Fibroblast of peridontal ligament (primary cell): ENCODE measurements around the gene MGAT1.
"Not testable (repeated sequence)": the region's sequence is repeated elsewhere in the genome, so short reads cannot be mapped to it uniquely, and the experiment has no call there.

ENCODE experiments used
- DNase-seq: peaks from one replicate; pipeline ENCODE4 v3.0.0-alpha.2; 2010; ENCODE audit errors: extremely low read depth

Gene MGAT1

GRCh38 chr5:180786531-180787398 lies 15.8 kb downstream of the MGAT1 start:
- no peak for DNase-seq

- peak; percentile 74 for DNase-seq
These were observed 16.8 kb downstream of the MGAT1 start for GRCh38 chr5:180785794-180786221.

GRCh38 chr5:180785121-180785781 lies 17.4 kb downstream of the MGAT1 start:
- peak; percentile 75 for DNase-seq

DNA sequence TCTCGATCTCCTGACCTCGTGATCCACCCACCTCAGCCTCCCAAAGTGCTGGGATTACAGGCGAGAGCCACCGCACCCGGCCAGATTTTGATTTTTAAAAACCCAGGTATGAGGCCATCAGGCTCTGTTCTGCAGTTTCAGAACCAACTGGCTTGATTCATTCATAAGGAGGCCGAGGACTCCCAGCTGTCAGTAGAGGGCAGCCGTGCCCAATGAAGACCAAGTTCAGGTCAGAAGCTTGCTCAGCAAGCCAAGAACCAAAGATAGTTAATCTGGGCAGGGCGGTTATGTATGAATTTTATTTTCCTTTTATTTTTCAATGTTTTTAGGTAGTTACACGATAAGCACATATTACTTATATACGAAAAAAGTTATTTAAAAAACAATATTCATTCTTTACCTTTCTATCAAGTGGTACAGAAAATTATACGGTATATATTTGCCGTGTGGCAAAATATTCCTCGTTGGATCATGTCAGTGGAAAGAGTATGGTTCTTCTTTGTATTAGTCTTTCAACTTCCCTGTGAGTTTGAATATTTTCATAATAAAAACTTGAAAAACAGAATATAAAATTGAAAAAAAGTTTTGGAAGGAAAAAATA lies 18.0 kb downstream of the MGAT1 start:
- DNase-seq, result peak; percentile 90

GRCh38 chr5:180783340-180784052 lies 19.1 kb downstream of the MGAT1 start:
- DNase-seq, result no peak

GRCh38 chr5:180782748-180783147 lies 19.9 kb downstream of the MGAT1 start:
- no peak for DNase-seq

- not testable (repeated sequence) for DNase-seq
These were observed 20.7 kb downstream of the MGAT1 start for GRCh38 chr5:180781900-180782326.

GRCh38 chr5:180779985-180780610 lies 22.5 kb downstream of the MGAT1 start:
- no peak for DNase-seq

GRCh38 chr5:180777475-180777874 lies 25.1 kb downstream of the MGAT1 start:
- DNase-seq, result no peak

GRCh38 chr5:180776376-180776775 lies 26.2 kb downstream of the MGAT1 start:
- no peak for DNase-seq

- DNase-seq, result no peak
These were observed 27.0 kb downstream of the MGAT1 start for GRCh38 chr5:180775624-180776023.

DNA sequence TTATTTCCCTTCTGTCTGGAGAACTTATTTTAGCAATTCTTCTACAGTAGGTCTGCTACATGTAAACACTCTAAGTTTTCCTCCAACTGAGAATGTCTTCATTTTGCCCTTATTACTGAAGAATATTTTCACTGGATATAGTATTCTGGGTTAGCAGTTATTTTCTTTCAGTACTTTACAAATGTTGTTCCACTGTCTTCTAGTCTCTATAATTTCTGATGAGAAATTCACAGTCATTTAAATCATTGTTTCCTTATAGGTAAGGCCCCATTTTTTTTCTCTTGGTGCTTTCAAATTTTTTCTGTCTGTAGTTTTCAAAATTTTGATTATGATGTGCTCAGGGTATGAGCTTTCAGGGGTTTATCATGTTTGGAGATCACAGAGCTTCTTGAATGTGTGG lies 30.8 kb downstream of the MGAT1 start:
- no peak for DNase-seq

- DNase-seq, result no peak
These were observed 32.8 kb downstream of the MGAT1 start for GRCh38 chr5:180769821-180770220.

DNA sequence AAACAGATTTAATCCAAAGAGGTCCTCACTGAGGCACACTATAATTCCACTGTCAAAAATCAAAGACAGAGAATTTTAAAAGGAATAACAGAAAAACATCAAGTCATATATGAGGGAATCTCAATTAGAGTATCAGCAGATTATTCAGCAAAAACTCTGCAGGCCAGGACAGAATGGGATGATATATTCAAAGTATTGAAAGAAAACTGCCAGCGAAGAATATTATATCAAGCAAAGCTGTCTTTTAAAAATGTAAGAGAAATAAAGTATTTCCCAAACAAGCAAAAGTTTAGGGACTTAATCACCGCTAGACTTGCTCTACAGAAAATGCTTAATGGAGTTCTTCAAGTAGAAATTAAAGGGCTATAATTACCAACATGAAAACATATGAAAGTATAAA lies 47.0 kb downstream of the MGAT1 start:
- no peak for DNase-seq

DNA sequence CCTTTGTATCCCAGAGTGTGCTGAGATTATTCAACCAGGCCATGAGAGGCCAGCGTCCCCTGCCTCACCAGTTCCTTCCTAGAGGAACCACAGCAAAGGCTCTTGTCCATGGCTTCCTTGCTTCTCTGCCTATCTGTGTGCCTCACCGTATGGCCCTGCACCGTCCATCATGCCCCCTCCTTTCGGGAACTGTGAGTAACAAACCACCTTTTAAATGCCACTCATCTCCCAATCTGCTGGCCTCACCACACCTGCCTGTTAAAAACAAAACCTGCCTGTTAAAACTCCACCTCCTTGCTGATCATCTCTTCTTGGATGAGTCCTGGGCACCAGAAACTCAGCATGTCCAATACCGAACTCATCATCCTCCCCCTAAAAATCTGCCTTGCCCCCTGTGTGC lies 58.4 kb downstream of the MGAT1 start:
- no peak for DNase-seq

DNA sequence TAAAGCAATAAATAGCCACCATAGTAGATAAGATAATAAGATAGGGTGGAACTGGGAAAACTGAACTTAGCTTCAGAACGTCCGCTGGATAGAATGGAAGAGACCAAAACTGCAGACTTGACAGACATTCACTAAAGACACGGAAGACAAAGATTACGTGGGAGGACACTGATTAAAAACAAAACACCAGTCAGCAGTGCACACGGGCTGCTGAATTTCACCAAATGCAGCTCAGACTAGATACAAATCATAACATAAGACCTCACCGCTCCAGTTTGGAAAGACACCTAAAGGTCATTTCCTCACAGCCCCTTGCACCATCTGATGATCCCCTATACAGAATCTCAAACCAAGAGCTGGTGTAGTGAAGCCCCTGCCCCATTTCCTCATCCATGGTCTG lies 59.9 kb downstream of the MGAT1 start:
- no peak for DNase-seq

DNA sequence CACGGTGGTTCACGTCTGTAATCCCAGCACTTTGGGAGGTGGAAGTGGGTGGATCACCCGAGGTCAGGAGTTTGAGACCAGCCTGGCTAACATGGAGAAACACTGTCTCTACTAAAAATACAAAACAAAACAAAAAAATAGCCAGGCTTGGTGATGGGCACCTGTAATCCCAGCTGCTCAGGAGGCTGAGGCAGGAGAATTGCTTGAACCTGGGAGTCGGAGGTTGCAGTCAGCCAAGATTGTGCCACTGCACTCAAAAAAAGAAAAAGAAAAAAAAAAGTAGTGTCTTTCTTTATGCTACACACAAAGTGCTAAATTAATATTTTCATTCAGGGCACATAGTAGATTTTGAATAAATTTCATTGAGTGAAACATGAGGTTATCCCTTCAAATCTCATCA lies 61.7 kb downstream of the MGAT1 start:
- not testable (repeated sequence) for DNase-seq

- no peak for DNase-seq
These were observed 62.6 kb downstream of the MGAT1 start, which contains the start of gene OR2Y1 for GRCh38 chr5:180739958-180740357. Gene OR2Y1, minus strand, starts transcription at chr5:180740058. Its CDS starts 0 bp downstream, at chr5:180740058.

DNA sequence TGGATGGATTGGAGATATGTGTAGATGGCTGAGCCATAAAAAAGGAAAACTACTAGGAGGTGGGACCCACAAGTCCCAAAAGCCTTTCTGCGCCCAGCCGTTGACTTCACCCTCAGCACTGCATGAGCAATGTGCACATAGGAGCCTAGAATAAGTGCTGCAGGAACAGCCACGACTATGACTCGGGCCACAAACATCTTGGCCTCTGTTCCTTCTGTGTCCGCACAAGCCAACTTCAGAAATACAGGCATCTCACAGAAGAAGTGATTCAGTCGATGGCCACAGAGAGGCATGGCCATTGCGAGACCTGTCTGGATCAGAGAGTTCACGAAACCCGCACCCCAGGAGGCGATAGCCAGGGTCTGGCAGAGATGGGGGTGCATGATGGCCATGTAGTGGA lies 63.3 kb downstream of the MGAT1 start:
- no peak for DNase-seq

GRCh38 chr5:180736536-180736935 lies 66.1 kb downstream of the MGAT1 start:
- DNase-seq, result no peak
